Measurements from ENCODE around the gene PPIL6.

PPIL6 gene

GRCh38 chr6:109449064-109449794 is 8.8 kb upstream of the PPIL6 start:
- DNase-seq, result no peak

- no peak for DNase-seq
Measured at GRCh38 chr6:109448615-109449014, 8.2 kb upstream of the PPIL6 start.

- DNase-seq, result no peak
Measured at GRCh38 chr6:109447878-109448555, 7.6 kb upstream of the PPIL6 start.

GRCh38 chr6:109447087-109447486 is 6.7 kb upstream of the PPIL6 start:
- no peak for DNase-seq

- no peak for DNase-seq
Measured at GRCh38 chr6:109446541-109446940, 6.1 kb upstream of the PPIL6 start.

- DNase-seq, result no peak
Measured at GRCh38 chr6:109446072-109446471, 5.6 kb upstream of the PPIL6 start.

- DNase-seq, result no peak
Measured at GRCh38 chr6:109445382-109445781, 5.0 kb upstream of the PPIL6 start.

GRCh38 chr6:109443425-109443950 is 3.1 kb upstream of the PPIL6 start:
- DNase-seq, result no peak

GRCh38 chr6:109442393-109442924 is 2.0 kb upstream of the PPIL6 start:
- no peak for DNase-seq

GRCh38 chr6:109441069-109441816 is 815 bp upstream of the PPIL6 start:
- peak; percentile 37 for DNase-seq

GRCh38 chr6:109436041-109436440 is 4.4 kb downstream of the PPIL6 start:
- DNase-seq, result no peak

GRCh38 chr6:109434456-109434855 is 6.0 kb downstream of the PPIL6 start:
- DNase-seq, result no peak

GRCh38 chr6:109429496-109429895 is 10.9 kb downstream of the PPIL6 start:
- DNase-seq, result no peak

- peak; percentile 35 for DNase-seq
Measured at GRCh38 chr6:109428889-109429477, 11.4 kb downstream of the PPIL6 start.

GRCh38 chr6:109424946-109425345 is 15.5 kb downstream of the PPIL6 start:
- no peak for DNase-seq

- DNase-seq, result no peak
Measured at GRCh38 chr6:109421184-109421583, 19.2 kb downstream of the PPIL6 start.

GRCh38 chr6:109420751-109421150 is 19.7 kb downstream of the PPIL6 start:
- DNase-seq, result no peak

GRCh38 chr6:109417646-109418045 is 22.8 kb downstream of the PPIL6 start:
- no peak for DNase-seq

GRCh38 chr6:109411034-109411433 is 29.4 kb downstream of the PPIL6 start:
- no peak for DNase-seq

GRCh38 chr6:109406196-109406595 is 34.2 kb downstream of the PPIL6 start:
- no peak for DNase-seq

GRCh38 chr6:109397020-109397419 is 43.4 kb downstream of the PPIL6 start:
- no peak for DNase-seq

- no peak for DNase-seq
Measured at GRCh38 chr6:109396046-109396718, 44.2 kb downstream of the PPIL6 start.

Data from NCI-H2171 (cell line).